GM04503 (cell line): ENCODE measurements around the gene UAP1L1.
"Not testable (repeated sequence)": the region's sequence is repeated elsewhere in the genome, so short reads cannot be mapped to it uniquely, and the experiment has no call there.

ENCODE experiments used
- DNase-seq: peaks from one replicate; pipeline ENCODE4 v3.0.0-alpha.2; 2012; ENCODE audit warnings: low read depth

UAP1L1 gene

DNA sequence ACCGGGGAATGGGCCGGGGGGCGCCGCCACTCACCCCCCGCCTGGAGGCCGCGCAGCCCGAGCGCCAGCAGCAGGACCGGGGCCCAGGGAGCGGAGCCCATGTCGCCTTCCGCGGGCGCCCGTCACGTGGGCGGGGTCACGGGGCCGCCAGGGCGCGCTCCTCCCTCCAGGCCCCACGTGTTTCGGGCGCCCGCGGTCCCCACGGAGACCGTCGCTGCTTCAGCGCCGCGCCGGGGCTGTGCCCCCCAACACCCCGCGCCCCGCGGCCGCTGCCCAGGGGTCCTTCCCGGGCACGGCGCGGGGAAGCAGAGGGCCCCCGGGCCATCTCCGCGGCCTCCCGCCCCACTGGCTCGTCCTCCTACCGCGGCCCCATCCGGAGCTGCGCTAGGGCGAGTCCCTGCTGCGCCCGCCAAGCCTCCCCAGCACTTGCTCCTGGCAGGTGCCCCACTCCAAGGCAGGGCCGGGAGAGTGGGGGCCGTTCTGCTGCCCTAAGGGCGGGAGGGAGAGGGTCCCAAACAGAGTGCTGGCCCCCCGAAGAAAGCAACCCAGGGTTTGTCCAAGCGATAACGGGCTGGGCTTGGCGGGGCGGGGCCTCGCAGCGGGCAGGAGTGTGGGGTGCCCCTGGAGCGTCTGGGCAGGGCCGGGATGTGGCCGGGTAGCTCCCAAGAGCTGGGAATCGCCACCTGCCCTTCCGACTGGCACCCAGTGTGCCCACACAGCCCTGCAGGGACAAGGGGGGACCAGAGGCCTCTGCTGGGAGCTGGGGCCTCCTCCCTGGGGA lies 37.5 kb downstream of the UAP1L1 start, which contains the start of gene DPP7:
TSS of gene DPP7 (minus strand) at position 121 of the 781 bp plus-strand sequence. CDS start at position 101, 20 bp downstream.
- DNase-seq = no peak

DNA sequence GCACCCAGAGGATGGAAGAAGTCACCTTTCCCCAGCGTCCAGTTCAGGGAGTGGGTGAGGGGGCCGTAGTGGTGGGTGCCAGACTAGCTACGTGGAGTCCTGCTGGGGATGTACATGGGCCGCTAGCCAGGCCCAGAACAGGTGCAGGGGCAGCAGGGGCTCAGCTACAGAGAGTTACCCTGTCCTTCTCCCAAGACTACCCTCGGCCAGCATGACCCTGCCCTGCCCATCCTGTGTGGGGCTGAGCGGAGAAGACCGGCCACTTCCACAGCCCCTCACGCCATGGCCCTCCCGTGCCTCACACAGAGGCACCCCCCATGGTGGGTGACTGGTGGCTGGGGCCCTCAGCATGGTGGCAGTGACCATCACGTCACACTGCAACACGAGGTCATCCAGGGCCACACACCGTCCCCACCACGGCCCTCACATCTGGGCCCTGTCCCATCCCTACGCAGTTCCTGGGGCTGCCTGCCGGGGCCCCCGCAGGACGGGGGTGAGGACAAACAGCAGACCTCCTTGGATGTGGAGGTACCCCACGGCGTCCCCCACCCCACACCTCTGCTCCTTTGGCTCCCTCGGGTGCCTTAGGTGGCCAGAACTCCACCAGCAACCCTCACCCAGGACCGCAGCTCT lies 38.2 kb downstream of the UAP1L1 start:
- no peak for DNase-seq

DNA sequence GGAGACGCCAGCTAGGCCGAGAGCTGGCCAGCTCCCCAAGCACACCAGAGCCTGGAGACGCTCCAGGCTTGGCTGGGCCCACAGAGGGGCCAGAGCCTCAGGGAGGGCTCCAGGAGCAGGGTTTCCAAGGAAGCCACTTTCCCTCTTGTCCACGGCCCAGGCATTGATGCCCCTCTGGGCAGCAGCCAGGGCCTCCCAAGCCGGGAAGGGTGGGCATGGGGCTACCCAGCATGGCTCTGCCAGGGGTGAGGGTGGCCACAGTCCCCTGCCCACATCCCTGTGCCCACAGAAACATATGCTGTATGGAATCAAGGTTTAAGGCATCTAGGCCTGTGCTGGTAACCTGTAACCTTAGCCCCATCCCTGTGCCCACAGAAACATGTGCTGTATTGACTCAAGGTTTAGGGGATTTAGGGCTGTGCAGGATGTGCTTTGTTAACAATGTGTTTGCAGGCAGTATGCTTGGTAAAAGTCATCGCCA lies 38.8 kb downstream of the UAP1L1 start:
- no peak for DNase-seq

DNA sequence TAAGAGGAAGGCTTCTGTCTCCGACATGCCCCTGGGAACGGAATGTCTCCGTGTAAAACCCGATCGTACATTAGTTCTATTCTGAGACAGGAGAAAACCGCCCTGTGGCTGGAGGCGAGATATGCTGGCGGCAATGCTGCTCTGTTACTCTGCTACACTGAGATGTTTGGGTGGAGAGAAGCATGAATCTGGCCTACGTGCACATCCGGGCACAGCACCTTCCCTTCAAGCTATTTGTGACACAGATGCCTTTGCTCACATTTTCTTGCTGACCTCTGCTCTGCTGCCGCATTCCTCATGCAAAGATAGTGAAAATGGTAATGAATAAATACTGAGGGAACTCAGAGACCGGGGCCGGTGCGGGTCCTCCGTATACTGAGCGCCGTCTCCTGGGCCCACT lies 39.4 kb downstream of the UAP1L1 start:
- DNase-seq = no peak

DNA sequence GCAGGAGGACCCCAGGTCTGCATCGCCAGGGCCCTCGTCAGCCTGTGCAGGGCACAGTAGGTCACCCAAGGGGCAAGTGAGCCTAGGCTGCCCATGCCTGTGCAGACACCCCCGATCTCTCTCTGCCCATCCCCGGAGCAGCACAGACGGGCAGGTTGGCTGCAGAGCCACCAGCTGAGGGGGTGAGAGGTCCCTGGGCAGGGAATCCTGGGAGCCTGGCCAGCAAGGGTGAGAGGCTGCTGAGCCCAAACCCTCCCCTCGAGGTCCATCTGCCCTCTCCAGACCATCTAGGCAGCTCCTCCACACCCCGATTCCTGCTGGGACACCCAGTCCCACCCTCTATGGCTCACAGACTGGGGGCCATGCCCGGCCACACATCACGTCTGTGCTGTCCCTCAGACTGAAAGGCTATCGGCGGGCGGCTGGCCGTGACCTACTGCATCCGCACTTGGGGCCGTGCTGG lies 40.0 kb downstream of the UAP1L1 start:
- no peak for DNase-seq

DNA sequence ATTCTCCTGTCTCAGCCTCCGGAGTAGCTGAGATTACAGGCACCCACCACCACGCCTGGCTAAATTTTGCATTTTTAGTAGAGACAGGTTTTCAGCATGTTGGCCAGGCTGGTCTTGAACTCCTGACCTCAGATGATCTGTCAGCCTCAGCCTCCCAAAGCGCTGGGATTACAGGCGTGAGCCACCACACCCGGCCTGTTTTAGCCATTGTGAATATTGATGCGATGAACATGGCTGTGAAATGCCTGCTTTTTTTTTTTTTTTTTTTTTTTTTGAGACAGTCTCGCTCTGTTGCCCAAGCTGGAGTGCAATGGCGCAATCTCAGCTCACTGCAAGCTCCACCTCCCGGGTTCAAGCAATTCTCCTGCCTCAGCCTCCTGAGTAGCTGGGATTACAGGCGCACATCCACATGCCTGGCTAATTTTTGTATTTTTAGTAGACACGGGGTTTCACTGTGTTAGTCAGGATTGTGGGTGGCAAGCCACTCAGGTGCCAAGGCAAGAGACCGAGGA lies 40.8 kb downstream of the UAP1L1 start:
- not testable (repeated sequence) for DNase-seq

DNA sequence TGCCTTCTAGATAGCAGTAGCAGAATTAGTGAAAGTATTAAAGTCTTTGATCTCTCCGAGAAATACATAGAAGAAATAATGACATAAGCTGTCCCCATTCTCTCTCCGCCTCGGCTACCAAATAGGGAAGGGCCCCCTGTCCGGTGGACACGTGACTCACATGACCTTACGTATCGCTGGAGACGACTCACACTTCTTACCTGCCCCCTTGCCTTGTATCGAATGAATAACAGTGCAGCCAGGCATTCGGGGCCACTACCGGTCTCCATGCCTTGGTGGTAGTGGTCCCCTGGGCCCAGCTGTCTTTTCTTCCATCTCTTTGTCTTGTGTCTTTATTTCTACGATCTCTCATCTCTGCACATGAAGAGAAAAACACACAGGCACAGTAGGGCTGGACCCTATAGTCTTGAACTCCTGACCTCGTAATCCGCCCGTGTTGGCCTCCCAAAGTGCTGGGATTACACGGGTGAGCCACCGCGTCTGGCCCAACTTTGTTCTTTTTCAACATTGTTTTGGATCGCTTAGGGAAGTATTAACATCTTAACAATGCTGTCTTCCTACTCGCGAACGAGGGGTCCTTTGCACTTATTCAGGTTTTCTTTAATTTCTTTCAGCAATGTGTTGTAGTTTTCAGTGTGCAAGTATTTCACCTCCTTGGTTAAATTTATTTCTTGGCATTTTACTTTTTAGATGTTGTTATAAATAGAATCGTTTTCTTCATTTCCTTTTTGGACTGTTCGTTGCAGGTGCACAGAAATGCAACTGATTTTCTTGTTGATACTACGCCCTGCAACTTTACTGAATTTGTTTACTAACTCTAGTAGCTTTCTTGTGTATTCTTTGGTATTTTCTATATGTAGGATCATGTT lies 44.8 kb downstream of the UAP1L1 start:
- DNase-seq = not testable (repeated sequence)

DNA sequence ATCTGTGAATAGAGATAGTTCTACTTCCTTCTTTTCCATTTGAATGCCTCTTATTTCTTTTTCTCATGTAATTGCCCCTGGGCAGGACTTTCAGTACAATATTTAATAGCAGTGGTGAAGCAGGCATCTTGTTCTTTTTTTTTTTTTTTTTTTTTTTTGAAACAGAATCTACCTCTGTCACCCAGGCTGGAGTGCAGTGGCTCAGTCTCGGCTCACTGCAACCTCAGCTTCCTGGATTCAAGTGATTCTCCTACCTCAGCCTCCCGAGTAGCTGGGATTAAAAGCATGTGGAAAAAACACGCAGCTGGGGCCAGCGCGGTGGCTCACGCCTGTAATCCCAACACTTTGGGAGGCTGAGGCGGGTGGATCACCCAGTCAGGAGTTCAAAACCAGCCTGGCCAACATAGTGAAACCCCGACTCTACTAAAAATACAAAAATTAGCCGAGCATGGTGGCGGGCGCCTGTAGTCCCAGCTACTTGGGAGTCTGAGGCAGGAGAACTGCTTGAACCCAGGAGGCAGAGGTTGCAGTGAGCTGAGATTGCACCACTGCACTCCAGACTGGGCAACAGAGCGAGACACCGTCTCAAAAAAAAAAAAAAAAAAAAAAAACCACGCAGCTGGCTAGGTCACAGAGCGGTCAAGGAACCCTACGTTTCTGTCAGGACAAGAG lies 45.6 kb downstream of the UAP1L1 start:
- not testable (repeated sequence) for DNase-seq

DNA sequence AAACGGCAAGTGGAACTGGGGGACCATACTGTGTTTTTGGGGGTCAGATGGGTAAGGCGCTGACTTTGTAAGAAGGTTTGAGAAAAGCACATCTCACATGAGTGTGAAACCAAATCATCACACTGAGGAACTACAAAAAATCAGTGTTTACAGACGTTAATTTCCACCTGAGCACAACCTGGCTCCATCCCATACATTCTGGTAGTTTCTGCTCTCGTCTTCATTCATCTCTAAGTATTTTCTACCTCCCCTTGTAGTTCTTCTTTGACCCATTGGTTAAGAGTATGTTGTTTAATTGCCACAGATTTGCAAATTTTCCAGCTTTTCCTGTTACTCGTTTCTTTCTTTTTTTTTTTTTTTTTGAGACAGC lies 46.1 kb downstream of the UAP1L1 start:
- DNase-seq = no peak

DNA sequence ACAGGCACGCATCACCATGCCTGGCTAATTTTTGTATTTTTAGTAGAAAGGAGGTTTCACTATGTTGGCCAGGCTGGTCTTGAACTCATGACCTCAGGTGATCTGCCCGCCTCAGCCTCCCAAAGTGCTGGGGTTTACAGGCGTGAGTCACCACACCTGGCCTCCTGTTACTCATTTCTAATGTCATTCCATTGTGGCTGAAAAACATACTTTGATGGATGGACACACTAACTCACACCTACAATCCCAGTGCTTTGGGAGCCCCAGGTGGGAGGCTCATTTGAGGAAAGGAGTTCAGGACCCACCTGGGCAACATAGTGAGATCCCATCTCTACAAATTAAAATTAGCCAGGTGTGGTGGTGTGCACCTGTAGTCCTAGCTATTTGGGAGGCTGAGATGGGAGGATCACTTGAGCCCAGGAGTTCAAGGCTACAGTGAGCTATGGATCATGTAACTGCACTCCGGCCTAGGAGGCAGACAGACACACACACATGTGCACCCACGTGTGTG lies 46.7 kb downstream of the UAP1L1 start:
- not testable (repeated sequence) for DNase-seq

DNA sequence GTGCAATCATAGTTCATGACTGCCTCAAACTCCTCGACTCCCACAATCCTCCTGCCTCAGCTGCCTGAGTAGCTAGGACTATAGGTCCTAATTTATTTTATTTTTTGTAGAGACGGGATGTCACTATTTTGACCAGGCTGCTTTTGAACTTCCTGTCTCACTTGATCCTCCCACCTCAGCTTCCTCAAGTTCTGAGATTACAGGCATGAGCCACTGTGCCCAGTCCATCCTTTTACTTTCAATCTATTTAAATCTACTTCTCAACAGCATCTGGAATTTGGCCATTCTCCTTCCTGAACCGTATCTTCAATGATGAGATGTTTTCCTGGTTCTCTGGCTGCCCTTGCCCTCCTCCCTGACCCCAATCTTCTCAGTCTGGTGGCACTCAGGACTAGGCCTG lies 49.5 kb downstream of the UAP1L1 start:
- DNase-seq = no peak

DNA sequence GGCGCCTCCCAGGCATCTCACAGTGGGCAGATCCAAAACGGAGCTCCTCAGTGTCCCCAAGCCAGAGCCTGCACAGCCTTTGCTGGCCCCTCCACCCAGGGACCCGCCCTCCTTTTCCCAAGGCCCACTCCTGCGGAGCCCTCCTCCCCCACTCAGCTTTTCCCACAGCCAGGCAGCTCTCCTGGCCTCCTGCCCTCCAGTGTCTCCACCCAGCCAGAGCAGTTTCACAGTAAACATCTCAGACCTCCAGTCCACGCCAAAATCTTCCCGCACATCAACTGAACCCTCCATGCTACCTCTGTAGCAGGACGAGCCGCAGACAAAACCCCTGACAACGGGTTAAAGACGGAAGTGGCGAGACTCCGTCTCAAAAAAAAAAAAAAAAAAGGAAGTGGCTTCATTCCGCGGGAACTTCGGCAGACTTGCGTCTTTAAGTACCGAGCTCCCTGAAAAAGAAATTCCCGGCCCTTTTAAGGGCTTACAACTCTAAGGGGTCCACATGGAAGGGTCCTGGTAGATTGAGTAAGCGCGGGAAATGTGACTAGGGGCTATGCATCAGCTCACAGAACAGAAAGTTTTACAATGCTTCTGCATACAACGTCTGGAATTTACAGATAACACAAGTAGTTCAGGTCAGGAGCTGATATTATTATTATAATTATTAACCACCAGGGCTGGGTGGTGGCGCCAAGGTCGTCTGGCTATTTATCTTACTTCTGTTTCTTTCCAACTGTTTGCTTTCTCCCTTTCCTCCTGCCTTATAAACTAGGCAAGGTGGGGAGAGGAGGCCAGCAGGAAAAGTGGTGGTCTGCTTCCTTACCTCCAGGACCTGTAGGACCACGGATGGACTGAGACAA lies 50.2 kb downstream of the UAP1L1 start:
- DNase-seq = no peak

DNA sequence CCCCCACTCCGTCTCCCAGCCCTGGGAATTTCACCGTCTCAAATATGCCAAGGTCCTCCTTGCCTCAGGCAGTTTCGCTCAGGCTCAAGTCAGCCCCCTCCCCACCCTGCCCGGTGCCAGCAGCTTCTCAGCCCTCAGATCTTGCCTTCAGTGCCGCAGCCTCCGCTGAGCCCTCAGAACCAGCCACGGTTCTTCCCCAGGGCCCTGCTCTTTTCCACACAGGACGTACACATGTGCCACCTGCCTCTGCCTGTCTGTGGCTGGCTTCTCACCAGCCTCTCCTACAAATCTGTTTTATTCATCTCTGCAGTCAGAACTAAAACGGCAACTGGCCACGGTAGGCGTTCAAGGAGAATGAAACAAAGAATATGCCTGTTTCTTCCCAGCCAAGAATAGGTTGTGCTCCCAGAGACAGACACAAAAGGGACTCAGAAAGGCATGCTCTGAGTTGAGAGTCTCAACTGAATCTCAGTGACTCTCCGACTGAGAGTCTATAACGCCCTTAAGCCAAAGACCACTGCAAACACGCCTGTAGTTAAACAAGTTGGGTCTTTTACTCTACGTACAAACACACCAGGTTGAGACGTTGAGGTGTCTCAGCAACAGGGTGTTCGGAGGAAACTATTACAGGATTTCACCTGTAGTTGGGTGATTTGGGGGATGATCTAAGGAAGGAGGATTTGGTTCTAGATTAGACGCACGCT lies 51.0 kb downstream of the UAP1L1 start:
- no peak for DNase-seq

DNA sequence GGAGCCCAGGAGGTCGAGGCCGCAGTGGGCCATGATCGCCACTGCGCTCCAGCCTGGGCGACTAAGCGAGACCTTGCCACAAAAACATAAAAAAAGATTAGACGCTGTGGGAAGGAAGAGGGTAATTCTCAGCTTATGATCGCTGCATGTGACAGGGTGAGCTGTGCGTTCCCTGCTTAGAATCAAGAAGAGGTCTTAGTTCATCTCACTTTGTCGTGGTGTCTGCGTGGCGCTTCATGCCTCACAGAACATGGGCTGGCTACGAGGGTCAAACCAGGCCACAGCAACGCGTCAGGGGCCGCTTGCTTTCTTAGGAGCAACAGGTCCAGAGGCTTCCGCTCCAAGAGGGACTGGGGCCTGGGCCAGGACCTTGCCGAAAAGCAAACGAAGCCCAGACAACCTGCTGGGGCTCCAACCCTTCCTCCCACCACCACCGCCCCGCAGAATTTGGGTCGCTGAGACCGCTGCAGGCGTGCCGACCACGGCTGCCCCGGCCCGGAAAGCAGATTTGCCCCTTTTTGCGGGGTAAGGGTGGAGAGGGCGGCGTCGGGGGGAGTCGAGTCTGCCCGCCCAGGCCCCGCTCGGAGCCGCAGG lies 51.6 kb downstream of the UAP1L1 start:
- no peak for DNase-seq

DNA sequence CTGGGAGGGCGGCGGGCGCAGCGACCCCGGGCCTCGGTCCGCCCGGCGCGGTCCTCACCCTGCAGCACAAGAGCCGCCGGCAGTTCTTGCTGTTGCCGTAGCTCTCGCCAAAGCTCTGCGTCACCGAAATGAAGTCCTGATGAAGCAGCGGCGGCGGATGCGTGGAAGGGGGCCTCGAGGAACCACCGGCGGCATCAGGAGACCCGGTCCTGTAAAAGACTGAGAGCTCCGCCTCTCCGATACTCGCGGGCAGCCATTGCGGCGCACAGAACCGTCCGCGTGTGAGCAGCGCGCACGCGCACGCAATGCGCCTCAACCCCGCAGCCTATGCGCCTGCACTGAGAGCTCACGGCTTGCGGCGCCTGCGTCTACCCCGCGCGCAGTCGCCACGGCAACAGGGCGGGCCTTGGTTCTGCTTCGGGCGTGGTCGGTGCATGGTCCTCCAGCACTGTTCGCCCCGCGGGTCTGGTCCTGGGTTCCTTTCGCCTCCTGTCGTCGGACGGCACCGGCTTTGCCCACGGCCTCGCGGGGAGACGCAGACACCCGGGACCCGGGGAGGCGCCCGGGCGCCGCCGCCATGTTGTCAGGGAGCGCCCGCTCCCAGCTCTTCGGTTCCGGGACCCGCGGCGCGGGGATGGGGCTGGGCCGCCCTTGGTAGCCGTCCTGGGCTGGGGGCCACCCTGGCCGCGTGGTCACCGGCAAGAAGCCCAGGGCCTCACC lies 52.3 kb downstream of the UAP1L1 start:
- peak; percentile 60 for DNase-seq

DNA sequence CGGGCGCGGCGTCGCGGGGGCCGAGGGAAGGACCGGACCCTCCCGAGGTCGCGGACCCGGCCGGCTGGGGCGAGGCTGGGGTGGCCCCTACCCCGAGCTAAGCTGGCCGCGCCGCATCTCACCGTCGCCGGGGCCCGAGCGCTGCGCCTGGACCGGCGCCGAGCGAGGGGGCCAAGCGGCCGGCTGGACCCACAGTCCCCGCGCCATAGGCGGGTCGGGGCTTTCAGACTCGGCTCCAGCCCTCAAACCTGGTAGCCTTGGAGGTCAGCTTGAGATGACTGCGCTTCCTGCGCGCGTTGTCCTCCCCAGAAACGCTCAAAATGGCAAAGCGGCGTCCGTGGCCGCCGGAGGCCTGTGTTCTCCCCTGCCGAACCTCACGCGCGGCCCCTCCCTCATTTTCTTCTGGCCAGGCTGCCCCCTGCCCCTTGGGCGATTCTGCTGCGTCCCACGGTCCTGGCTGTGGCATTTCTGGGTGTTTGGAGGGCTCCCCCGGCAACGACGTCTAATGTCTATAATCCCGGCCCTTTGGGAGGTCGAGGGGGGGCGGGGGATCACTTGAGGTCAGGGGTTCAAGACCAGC lies 52.9 kb downstream of the UAP1L1 start:
- DNase-seq = no peak
